Neural progenitor cell (in vitro differentiated cells): Measurements from ENCODE around the gene PRDM16.

Experiments
- CTCF ChIP-seq: fragments of 200-600 bp; sonication (generic); IDR thresholded peaks from 2 replicates; pipeline ENCODE4 v1.5.1; 2017; ENCODE audit warnings: antibody characterized with exemption, mild to moderate bottlenecking
- EZH2 ChIP-seq: fragments of 200-600 bp; sonication (generic); IDR thresholded peaks from 2 replicates; pipeline ENCODE4 v1.6.1; 2017; ENCODE audit warnings: antibody characterized with exemption, mild to moderate bottlenecking, moderate library complexity
- EZH2phosphoT487 ChIP-seq: fragments of 200-600 bp; sonication (generic); IDR thresholded peaks from 2 replicates; pipeline ENCODE4 v1.6.1; 2017; ENCODE audit warnings: antibody characterized with exemption

- TF ChIP-seq CTCF (no peak), EZH2 (no peak), EZH2phosphoT487 (no peak)
Observed at GRCh38 chr1:3397311-3397710, 328.3 kb downstream of the PRDM16 start.
